NCI-H2081 treated with DMSO at 0.1 percent for 48 hours (cell line): ENCODE results near the gene CCDC88C.
A peak's percentile ranks its signal among the peaks of the same experiment; 100 is the strongest.

ENCODE experiments used
- DNase-seq: peaks from one replicate; lab custom pipeline; 2025; lab: John Stamatoyannopoulos, UW

The CCDC88C gene

DNA sequence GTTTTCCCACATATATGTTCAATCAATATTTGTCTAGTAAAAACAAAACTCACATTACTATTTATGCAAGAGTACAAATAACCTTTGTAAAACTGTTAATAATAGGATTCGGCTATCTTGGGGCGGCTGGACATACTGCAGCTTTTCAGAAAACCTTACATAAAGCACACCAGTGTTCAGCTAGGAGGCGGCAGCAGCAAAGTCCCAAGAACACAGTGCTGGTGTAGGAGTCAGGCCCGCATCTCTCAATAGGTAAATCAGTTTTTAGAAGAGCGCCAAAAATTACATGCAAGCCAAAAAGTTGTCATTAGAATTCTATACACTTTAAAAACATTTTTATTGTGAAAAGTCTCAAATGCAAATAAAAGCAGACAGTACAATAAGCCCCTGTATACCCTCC lies 37.5 kb downstream of the CCDC88C start:
- DNase-seq = no peak

DNA sequence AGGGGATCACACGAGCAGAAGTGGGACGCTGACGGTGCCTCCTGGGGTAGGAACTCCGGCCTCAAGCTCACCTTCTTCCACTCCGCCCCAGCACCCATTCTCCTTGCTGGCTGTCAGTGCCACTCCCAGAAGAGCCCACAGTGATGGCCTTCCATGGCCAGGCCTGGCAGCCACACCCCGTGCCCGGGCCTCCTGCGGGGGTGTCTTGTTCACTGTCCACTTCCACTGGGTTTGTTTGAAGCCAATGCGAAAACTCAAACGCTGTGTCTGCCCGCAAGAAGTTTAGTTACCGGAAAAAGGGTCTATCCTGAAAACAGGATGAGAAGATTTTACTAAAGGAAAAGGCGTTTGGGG lies 38.1 kb downstream of the CCDC88C start:
- DNase-seq = no peak

DNA sequence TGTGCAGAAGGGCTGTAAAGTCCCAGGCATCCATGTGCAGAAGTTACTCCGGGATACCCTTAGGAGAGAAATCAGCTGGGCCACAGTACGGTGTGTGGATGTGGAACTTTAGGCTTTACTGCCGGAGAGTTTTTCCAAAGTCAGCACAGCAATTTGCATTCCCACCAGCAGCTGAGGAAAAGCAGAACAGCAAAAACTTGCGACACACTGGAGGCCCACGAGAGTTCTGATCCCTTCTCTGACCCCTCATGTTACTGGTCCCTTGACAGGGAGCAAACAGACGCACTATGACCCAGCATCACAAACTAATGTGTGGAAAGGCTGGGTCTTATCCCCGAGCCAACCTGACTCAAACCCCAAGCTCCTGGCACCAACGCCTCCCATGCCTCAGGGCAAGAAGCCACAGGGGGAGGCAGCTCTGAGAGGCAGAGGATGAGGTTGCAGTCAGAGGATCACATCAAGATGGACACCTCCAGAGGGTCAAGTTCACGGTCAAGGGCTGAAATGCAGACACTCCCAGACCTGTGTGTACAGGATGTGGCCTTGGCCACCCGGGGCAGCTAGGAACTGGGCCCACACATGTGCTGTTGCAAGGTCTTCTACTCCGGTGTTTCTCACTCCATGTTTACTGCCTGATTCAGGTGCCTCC lies 38.6 kb downstream of the CCDC88C start:
- DNase-seq = no peak

DNA sequence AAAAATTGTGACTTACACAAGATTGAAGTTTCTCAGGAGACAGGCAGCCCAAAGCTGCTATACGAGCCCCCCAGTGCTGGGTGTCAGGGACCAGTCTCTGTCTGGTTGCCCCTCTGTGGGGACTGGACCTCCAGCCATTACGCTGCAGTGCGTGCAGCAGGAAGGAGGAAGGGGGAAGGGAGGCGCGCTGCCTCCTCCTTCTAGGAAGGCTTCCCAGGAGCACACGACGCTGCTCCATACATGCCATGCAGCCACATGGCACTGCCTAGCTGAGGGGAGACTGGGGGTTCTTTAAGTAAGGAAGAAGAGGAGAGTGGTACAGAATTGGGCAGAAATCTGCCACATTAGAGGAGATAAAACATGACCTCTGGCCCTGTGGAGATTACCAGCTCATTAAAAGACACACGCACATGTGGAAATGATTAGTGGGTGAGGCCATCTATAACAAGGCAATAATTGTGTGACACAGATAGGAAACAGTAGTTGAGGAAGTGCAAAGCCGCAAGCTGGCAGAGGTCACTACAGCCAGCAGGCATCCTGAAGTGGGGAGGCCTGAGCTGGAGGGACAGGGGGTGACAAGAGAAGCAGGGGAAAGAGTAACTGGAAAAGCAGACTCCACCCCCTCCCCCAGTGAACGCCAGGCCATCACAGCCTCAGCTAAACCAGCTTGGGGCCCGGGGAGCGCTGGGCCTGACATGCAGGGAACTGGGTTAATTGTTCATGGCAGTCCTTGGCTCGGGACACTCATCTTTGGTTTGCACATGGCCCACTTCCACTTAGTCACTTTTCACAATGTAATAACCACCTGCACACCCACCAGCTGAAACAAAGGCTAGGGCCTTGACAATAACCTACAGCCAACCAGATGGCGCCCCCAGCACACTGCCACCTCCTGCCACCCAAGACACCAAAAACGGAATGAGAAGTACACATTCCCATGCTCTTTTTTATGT lies 39.6 kb downstream of the CCDC88C start:
- no peak for DNase-seq

DNA sequence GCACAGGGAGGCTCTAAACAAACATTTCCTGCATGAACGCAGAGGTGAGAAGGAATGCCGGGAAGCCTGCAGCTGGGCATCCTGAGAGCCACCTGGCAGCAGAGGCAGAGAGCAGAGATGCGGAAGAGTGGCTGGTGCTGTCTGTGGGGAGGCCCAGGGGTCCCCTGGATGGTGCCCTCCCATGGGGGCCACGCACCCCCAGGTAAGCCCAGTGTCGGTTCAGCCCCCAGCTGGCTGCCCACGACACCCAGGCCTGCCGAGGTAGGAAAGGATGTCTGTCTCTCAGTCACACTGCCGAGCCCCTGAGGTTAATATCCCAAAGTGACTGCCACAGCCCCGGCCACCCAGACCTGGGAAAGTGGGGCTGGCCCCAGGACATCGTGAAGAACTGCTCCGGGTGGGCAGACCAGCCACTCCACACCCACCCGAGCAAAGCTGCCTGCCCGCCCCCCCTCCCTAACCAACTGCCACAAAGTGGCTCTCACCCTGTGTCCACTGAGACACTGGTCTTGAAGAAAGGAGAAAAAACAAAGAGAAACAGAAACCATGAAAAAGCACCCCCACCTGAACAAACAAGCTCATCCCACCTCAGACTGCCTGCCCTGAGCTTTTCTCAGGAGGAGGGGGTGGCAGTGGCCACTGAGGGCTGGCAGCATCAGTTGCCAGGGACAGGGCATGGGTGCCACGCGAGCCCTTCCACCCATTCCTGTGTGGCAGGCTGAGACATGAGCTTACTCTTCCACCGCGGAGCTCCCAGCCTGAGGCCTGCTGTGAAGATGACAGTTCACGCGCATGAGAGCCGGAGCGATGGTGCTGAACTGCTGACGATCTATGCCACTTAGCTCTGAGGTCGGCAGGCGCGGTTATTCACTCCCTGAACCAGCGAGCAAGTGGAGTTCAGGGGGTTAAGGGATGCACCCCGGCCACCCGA lies 40.8 kb downstream of the CCDC88C start:
- no peak for DNase-seq

DNA sequence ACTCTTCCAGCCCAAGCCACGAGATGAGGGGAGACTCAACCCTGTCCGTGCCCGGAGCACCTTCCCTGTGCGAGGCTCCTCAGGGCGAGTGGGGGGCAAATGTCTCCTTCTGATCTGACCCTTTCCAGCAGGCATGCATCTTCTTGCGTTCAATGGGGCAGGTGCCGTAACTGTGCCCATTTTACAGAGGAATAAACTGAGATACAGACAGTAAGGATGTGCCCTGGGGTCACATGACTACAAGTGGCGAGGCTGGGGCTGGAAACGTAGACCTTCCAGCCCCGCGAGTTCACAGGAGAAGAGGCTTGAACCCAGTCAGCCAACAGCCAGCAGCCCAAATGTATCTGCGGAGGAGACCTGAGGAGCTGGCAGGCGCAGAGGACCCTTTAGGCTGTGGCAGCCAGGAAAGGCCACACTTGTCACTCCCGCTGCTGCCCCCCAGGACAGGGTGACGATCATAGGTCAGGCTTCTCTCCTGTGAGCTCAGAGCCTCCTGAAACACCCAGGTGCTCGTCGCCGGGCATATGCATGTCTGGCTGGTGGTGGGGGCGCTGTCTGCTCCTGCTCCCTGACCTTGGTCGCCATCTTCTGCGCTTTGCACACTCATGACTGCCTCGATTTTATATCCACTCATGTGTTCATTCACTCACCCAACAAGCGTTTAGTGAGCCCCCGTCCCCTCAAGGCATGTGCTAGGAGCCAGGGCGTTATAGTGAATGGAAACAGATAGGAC lies 41.7 kb downstream of the CCDC88C start:
- DNase-seq = no peak

DNA sequence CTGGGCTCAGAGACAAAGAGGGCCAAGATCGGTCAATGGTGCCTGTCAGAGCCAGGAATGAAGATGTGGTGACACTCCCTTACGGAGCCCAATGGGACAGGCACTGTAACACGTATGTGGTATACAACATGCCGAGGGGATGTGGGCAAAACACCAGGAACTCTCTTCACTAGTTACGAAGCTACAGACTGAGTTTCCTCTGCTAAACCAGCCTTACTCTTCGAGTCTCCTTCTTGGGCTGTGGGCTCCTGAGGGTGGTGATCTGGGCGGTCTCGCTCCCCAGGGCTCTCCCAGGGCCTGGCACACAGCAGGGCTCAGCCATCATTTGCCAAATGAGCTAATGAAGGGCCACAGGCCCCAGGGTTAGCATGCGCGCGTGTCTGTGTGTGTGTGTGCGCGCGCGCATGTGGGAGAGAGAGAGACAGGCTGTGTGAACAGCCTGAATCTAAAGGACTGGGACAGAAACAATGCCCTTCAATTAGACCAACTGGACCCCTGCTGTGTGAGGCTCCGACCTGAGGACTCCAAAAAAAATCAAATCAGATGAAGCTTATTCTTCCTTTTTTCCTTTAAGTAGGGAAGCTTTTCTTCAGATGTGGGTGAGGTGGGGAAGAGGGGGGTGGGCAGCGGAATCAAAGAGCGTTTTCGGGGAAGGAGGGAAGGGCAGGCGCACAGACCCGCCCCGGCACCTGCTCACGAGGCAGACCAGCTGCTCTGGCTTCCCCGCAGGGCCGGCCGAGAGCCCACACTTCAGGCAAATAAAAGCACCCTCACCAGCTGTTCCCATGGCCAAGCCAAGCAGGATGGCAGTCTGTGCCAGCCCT lies 42.5 kb downstream of the CCDC88C start:
- DNase-seq = peak; percentile 92

DNA sequence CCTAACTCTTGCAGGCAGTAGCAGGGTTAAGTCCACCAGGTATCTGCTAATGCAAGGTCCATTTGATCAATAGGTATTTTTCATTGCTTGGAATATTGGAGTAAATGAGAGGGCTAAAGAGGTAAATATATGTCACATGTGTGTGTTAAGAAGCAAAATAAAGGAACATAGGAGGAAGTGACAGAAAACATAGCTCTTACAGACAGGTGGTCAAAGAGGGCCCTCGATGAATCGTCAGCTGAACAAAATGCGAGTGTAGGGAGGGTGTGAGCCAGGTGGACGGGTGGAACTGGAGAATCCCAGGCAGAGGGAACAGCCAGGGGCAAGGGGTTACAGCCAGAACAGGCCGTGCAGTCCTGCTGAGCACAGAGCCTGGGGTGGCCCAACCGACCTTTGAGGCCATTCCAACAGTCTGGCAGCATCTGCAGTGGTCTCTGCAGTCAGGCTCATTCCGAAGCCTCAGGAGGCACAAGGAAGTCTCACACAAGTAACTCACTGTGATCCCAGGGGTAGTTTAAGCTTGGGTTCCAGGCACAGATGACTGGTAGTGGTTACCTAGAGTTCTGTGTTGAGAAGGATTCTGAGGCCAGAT lies 43.2 kb downstream of the CCDC88C start:
- DNase-seq = no peak

DNA sequence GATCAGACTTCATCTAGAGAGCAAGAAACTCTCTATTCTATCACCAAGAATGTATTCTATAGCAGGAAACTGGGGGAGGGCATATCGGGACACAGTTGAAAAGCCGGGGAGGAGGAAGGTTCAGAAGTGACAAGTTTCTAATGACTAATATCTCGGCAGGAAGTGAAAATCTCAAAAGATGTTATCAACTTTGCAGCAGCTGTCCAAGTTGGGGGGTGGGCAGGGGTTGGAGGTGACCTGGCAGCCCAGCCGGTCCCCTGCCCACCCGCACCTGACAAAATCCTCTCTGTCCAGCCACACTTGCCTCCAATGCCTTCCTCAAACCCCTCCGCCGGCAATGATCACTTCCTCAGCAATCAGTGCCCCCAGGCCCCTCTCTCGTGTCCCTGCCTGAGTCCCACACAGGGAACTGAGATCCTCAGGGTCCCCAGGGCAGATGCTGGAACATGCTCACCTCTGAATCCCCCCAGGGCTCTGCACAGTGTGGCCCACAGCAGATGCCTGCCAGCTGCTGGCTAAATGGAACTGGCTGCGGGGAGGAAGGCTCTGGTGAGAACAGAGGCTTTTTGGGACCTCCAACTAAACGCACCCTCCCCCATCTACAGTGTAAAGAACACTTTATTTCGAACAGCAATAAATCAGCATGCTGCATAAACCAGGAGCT lies 43.9 kb downstream of the CCDC88C start:
- DNase-seq = no peak

DNA sequence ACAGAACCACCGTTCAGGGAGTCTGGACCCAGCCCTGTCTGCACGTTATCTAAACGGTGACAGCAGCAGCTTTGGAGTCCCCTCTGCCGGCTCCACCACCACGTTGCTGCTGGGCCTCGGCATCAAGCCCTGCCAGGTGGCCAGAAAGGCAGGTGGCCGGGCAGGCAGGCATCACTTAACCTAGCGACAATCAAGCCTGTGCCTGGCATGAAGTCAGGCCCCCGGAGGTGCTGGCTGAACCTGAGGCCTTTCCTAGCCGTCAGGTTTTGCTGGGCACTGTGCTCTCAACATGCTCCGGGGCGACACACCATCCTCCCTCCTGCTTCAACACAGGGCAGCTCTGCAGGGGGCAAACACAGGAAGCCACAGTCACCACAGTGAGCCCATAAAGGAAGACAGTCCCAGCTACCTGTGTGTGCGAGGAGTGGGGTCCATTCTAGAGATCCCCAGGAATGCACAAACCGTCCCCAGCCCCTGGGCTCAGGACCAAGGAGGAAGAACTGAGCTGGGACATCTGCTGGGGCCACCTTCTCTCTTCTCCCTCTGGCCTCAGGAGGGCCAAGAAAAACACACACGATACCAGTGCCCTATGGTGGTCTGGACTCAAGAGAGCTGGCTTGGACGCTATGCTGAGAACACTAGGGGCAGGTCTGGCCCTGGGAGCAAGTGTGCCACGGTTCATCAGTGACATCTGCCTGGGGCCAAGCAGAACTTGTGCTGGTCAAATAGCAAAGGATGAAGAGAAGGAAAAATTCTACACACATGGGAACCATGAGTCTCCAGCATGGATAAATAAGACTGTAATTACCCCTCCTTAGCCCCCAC lies 44.7 kb downstream of the CCDC88C start:
- DNase-seq = peak; percentile 77

DNA sequence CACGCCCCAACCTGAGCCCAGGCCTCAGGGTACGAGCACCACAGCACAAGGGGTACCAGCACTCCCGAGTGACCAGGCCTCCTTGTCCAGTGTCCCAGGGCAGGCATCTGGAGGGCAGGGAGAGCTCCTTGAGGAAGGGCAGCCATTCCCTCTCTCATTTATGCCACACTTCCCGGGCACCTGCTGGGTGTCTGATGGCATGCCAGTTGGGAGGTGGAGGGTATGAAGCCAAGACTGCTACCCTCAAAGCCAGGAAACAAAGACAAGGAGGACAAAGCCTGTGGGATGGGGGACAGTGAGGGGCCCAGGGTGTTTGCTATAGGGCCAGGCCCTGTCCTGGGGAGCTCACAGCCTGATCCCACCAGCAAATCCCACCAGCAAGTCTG lies 45.6 kb downstream of the CCDC88C start:
- DNase-seq = no peak

DNA sequence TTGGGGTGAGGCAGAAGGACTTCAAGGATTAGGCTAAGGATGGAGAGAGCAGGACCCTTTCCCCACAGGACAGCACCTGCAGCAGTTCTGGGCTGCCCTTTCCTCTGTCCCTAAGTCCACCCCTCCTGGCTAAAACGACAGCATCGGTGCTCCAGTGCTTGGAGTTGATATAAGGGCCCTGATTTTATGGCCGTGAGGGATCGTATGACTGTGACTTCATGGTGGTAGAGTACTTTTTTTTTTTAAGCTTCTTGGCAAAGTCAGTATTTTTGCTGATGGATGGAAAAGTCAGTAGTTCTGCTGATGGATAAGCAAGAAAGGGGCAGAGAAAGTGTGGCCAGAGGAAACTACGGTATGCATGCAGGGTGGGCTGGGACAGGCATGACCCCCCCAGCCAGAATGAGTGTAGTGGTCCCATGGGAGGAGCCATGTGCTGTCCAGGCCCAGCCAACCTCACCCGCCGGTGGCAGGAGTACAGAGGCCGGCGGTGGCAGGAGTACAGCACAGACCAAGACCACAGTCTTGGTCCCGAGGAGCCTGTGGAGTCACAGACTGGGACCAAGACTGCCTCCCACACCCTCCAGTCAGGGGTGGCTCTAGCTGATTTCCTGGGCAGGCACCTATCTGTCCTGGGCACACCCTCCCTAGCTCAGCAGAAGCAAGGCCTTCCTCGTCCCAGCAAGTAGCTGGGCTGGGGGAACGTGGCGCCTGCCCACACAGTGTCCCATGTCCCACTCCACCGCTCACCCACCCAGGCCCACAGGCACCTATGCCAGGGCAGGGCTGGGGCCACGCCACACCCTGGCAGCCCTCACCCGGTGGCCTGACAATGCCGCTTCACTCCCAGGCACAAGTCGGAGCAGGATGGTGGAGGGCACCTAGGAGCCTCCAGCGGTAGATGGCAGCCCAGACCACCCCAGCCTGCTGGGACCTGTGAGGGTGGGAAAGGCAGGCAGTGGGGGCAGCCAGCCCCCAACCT lies 46.3 kb downstream of the CCDC88C start:
- DNase-seq = no peak

DNA sequence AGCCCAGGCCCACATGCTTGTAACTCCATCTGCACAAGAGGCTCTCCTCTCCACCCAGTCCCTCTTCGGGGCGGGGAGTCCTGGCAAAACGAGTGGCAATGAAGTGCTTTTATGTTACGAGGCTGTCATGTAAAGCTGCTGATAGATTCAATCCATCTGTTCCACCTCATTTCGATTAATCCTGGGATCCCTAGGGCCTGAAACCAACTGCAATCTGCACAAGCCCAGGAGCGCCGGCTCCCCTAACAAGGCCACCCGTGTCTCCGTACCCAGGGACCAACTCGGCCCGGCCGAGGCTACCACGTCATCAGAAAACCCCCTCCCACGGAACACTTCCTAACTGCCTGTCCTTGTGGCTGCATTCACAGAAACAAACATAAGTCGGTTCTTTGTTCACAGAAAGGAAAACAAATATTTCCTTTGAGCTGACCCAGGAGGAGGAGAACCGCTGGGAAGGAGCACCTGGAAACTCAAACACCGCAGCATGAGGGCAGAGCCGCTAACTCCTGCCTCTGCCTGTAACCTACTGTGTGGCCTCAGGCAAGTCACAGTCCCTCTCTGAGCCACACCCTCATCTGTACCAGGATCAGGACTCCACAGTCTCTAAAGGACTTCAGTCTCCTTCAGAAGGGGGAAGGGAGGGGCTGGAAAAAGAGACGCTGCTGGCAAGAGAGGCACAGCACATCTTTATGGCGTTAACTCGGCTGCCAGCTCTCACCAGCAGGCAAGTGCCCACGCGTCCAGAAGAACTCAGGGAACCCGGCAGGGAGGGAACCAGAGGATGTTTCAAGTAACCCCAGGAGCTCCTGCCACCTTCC lies 47.8 kb downstream of the CCDC88C start:
- no peak for DNase-seq

DNA sequence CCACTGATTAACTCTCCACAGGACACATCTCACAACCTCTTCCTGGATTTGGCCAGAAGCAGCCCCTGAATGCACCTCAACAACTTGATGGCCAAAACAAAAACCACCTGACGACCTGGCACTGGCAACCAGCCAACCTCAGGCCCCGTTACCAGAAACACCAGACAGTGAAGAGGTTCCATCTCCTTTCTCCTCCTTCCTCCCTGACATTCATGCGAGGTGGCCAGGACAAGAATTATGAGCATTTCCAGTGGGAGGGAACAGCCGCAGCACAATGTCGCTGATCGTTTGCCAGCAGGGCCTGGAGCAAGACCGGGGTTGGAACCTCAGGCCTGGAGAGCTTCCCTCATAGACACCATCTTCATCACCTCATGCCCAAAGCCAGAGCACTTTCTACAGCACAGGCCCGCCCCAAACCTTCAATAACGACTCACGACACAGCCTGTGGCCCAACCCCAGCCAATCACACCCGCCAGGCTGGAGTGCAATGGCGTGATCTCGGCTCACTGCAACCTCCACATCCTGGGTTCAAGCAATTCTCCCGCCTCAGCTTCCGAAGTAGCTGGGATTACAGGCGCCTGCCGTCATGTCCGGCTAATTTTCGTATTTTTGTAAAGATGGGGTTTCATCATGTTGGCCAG lies 48.7 kb downstream of the CCDC88C start:
- no peak for DNase-seq

DNA sequence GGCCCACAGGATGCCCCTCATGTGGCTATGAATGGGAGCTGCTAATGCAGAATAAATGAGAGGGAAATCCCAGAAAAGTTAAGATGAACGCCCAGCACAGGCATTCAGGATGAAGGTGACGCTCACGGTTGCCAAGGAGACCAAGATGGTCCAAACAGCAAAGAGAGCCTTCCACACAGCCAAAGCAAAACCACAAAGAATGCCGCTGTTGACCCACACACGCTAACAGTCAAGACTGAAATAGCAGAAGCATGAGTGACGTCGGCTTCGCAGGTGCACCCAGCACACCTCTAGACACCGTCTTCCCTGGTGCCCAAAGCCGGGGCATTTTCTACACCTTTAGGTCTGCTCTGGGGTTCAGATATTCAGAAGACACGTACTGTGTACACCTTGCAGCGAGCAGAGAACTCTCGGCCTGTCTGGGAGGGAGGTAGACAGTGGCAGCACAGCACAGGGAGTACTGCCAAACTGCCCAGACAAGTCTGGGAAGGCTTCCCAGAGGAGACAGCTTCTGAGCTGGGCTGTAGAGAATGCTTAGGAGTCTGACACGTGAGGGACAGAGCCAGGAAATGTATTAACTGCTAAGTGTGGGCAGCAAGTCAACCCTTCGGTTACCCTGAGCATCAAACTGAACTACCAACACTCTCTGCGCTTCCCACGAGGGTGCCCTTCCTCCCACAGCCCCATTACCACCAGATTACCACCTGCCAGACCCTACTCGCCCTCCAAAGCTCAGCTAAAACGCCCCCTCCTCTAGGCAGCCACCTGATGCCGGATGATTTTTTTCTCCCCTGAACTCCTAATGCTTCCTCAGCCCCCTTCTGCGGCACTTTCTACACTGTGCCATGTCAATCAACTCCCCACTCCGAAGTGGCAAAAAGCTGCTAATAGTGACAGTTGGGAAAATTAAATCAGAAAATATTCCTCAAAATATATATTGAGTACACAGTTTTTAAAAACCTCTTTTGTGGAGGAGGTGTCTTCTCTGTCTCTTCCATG lies 50.1 kb downstream of the CCDC88C start:
- no peak for DNase-seq
